ENCODE measurements around the gene ERFE.

ERFE gene

GRCh38 chr2:238150686-238151085, 8.1 kb upstream of the ERFE start:
- no peak for DNase-seq
- intact Hi-C loops (cut with DNase I) = no loop called here

- DNase-seq = no peak
- intact Hi-C loops (cut with DNase I) = no loop called here
These were observed 7.6 kb upstream of the ERFE start for GRCh38 chr2:238151205-238151604.

GRCh38 chr2:238151628-238152235, 7.0 kb upstream of the ERFE start:
- intact Hi-C loops (cut with DNase I) = no loop called here
- no peak for DNase-seq

- no peak for DNase-seq
- intact Hi-C loops (cut with DNase I) = no loop called here
These were observed 5.7 kb upstream of the ERFE start for GRCh38 chr2:238152771-238153688.

GRCh38 chr2:238154570-238154969, 4.2 kb upstream of the ERFE start:
- intact Hi-C loops (cut with DNase I) = no loop called here
- no peak for DNase-seq

- intact Hi-C loops (cut with DNase I) = no loop called here
- no peak for DNase-seq
These were observed 3.6 kb upstream of the ERFE start for GRCh38 chr2:238155051-238155760.

- no peak for DNase-seq
- intact Hi-C loops (cut with DNase I) = no loop called here
These were observed 2.7 kb upstream of the ERFE start for GRCh38 chr2:238155761-238156694.

- intact Hi-C loops (cut with DNase I) = no loop called here
- no peak for DNase-seq
These were observed 1.2 kb upstream of the ERFE start for GRCh38 chr2:238157506-238158017.

GRCh38 chr2:238158018-238158508, 707 bp upstream of the ERFE start:
- no peak for DNase-seq
- intact Hi-C loops (cut with DNase I) = no loop called here

GRCh38 chr2:238159071-238159539, 335 bp downstream of the ERFE start:
- no peak for DNase-seq
- intact Hi-C loops (cut with DNase I) = no loop called here

- no peak for DNase-seq
- intact Hi-C loops (cut with DNase I) = loop anchor here (5.0 kb wide), 1 partner anchor 103 kb away; no protein-coding TSS in a partner anchor
These were observed 963 bp downstream of the ERFE start for GRCh38 chr2:238159661-238160205.

GRCh38 chr2:238160206-238161129, 1.7 kb downstream of the ERFE start:
- DNase-seq = peak in 27 of 42 donors; percentile 15 to 73 (median 48)
- intact Hi-C loops (cut with DNase I) = loop anchor here (5.0 kb wide), 1 partner anchor 102 kb away; no protein-coding TSS in a partner anchor

- DNase-seq = peak in 1 of 42 donors; percentile 7
- intact Hi-C loops (cut with DNase I) = loop anchor here (5.0 kb wide), 1 partner anchor 101 kb away; no protein-coding TSS in a partner anchor
These were observed 2.7 kb downstream of the ERFE start for GRCh38 chr2:238161291-238162051.

GRCh38 chr2:238162251-238162845, 3.6 kb downstream of the ERFE start:
- DNase-seq = no peak
- intact Hi-C loops (cut with DNase I) = loop anchor here (5.0 kb wide), 1 partner anchor 100 kb away; no protein-coding TSS in a partner anchor

- intact Hi-C loops (cut with DNase I) = loop anchor here (5.0 kb wide), 1 partner anchor 99 kb away; no protein-coding TSS in a partner anchor
- DNase-seq = no peak
These were observed 4.2 kb downstream of the ERFE start for GRCh38 chr2:238162846-238163441.
